HG02943 (cell line): ENCODE results near the gene TMPRSS13.
"Not testable (repeated sequence)": the region's sequence is repeated elsewhere in the genome, so short reads cannot be mapped to it uniquely, and the experiment has no call there.

Experiments
- ATAC-seq: cut with Tn5 transposase; IDR thresholded peaks from one replicate; pipeline ENCODE4 v1.9.1; 2021; ENCODE audit warnings: mild to moderate bottlenecking, low read depth, moderate library complexity; ENCODE audit not compliant: unreplicated experiment

Gene TMPRSS13

GRCh38 chr11:117950993-117951961 lies 22.1 kb upstream of the TMPRSS13 start:
- ATAC-seq = no peak

GRCh38 chr11:117950301-117950700 lies 21.1 kb upstream of the TMPRSS13 start:
- no peak for ATAC-seq

- ATAC-seq = no peak
Observed at GRCh38 chr11:117949062-117949461, 19.9 kb upstream of the TMPRSS13 start.

GRCh38 chr11:117948466-117948865 lies 19.3 kb upstream of the TMPRSS13 start:
- ATAC-seq = not testable (repeated sequence)

- not testable (repeated sequence) for ATAC-seq
Observed at GRCh38 chr11:117947751-117948150, 18.5 kb upstream of the TMPRSS13 start.

- ATAC-seq = no peak
Observed at GRCh38 chr11:117946842-117947526, 17.8 kb upstream of the TMPRSS13 start.

GRCh38 chr11:117946156-117946841 lies 17.1 kb upstream of the TMPRSS13 start:
- ATAC-seq = no peak

GRCh38 chr11:117945047-117945810 lies 16.0 kb upstream of the TMPRSS13 start:
- ATAC-seq = no peak

- no peak for ATAC-seq
Observed at GRCh38 chr11:117944554-117944953, 15.4 kb upstream of the TMPRSS13 start.

GRCh38 chr11:117941976-117942654 lies 12.9 kb upstream of the TMPRSS13 start:
- ATAC-seq = no peak

- no peak for ATAC-seq
Observed at GRCh38 chr11:117941163-117941707, 12.0 kb upstream of the TMPRSS13 start.

GRCh38 chr11:117940736-117941135 lies 11.5 kb upstream of the TMPRSS13 start:
- no peak for ATAC-seq

- no peak for ATAC-seq
Observed at GRCh38 chr11:117936973-117937372, 7.8 kb upstream of the TMPRSS13 start.

- ATAC-seq = no peak
Observed at GRCh38 chr11:117934526-117935307, 5.5 kb upstream of the TMPRSS13 start.

GRCh38 chr11:117933930-117934329 lies 4.7 kb upstream of the TMPRSS13 start:
- no peak for ATAC-seq

- no peak for ATAC-seq
Observed at GRCh38 chr11:117933475-117933874, 4.3 kb upstream of the TMPRSS13 start.

- no peak for ATAC-seq
Observed at GRCh38 chr11:117932947-117933346, 3.7 kb upstream of the TMPRSS13 start.

- ATAC-seq = no peak
Observed at GRCh38 chr11:117932426-117932825, 3.2 kb upstream of the TMPRSS13 start.

- no peak for ATAC-seq
Observed at GRCh38 chr11:117931971-117932370, 2.8 kb upstream of the TMPRSS13 start.
